IMR-90 (cell line): ENCODE data around the gene SPATA32.

Experiments
- BHLHE40 ChIP-seq: fragments of 150-350 bp; IDR thresholded peaks from 2 replicates; pipeline ENCODE4 v1.6.1; 2016; ENCODE audit warnings: mild to moderate bottlenecking, low read depth, low read length
- CTCF ChIP-seq: conservative IDR thresholded peaks from 2 replicates; pipeline ENCODE4 v1.5.1; 2012; ENCODE audit warnings: mild to moderate bottlenecking, low read depth, low read length, improper control_type of control experiment
- FOS ChIP-seq: fragments of 150-350 bp; IDR thresholded peaks from 2 replicates; pipeline ENCODE4 v1.6.1; 2016; ENCODE audit warnings: low read depth, low read length
- MXI1 ChIP-seq: IDR thresholded peaks from 2 replicates; pipeline ENCODE4 v1.6.1; 2012; ENCODE audit warnings: low read depth, mild to moderate bottlenecking, low read length, moderate library complexity, borderline replicate concordance
- POLR2A ChIP-seq: IDR thresholded peaks from 2 replicates; pipeline ENCODE4 v1.6.1; 2012; ENCODE audit warnings: mild to moderate bottlenecking, low read depth, low read length

GRCh38 chr17:45292696-45293412, 31.0 kb upstream of the SPATA32 start:
- TF ChIP-seq POLR2A (no peak), FOS (no peak), MXI1 (no peak), CTCF (no peak), BHLHE40 (no peak)
